RWPE2 (cell line): Measurements from ENCODE around the gene LEO1.
A peak's percentile ranks its signal among the peaks of the same experiment; 100 is the strongest.

Experiments
- ATAC-seq: fragments of 200-7000 bp; cut with Tn5 transposase; 3 replicates; pipeline ENCODE4 v1.9.1; 2021; ENCODE audit warnings: low read depth
- DNase-seq: peaks from one replicate; pipeline ENCODE4 v3.0.0-alpha.2; 2020; ENCODE audit warnings: low spot score
- H3K27ac ChIP-seq: fragments of 450-650 bp; 2 replicates; pipeline ENCODE4 v1.5.1; 2017; ENCODE audit warnings: mild to moderate bottlenecking; ENCODE audit not compliant: poor library complexity, severe bottlenecking
- H3K27me3 ChIP-seq: fragments of 250-450 bp; sonication (Bioruptor Pico); 2 replicates; pipeline ENCODE4 v1.5.1; 2021; ENCODE audit warnings: mild to moderate bottlenecking, moderate library complexity; ENCODE audit not compliant: insufficient read depth, poor library complexity, severe bottlenecking
- H3K36me3 ChIP-seq: fragments of 250-450 bp; sonication (Bioruptor Pico); 2 replicates; pipeline ENCODE4 v1.5.1; 2020; ENCODE audit warnings: low read depth, mild to moderate bottlenecking, moderate library complexity
- H3K4me1 ChIP-seq: fragments of 250-450 bp; sonication (Bioruptor Pico); 2 replicates; pipeline ENCODE4 v1.5.1; 2021; ENCODE audit warnings: mild to moderate bottlenecking, moderate library complexity; ENCODE audit not compliant: insufficient read depth, poor library complexity, severe bottlenecking
- H3K4me3 ChIP-seq: fragments of 250-450 bp; sonication (Bioruptor Pico); 2 replicates; pipeline ENCODE4 v1.5.1; 2021; ENCODE audit warnings: mild to moderate bottlenecking, moderate library complexity; ENCODE audit not compliant: severe bottlenecking
- H3K9me3 ChIP-seq: fragments of 250-450 bp; sonication (Bioruptor Pico); 2 replicates; pipeline ENCODE4 v1.5.1; 2021; ENCODE audit warnings: mild to moderate bottlenecking, moderate library complexity; ENCODE audit not compliant: severe bottlenecking
- CTCF ChIP-seq: fragments of 450-650 bp; IDR thresholded peaks from one replicate; pipeline ENCODE4 v1.5.1; 2017; ENCODE audit warnings: mild to moderate bottlenecking, moderate library complexity; ENCODE audit not compliant: poor library complexity, severe bottlenecking

Gene LEO1

DNA sequence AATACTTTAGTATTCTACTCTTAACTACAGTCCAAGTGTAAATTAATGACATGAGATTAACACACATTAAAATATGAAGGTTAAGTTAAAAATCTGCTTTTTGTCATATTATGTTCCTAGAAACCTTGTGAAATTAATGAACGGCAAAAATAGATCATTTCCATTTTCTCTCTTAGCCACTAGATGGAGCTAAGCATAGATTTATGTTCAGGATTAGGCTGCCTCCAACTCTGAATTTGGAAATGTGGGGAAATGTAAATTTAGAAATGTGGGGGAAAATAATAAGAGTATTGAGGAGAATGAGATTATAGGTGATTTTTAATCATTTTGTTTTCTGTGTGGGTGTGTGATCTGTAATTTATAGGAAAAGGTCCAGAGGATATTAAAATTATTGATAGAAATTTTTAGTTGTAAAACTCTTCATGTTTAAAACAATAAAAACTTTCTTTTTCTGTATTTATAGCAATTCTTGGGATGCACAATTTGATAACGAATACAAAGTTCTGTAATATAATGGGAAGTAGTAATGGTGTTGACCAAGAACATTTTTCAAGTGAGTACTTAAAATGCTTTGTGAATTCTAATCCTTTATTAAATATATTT, 82.9 kb downstream of the LEO1 start:
- peaks cover 8% of the 10 kb centered on the region for H3K4me1 ChIP-seq
- H3K27ac ChIP-seq = peak overlapping the region; percentile 45
- peak; percentile 99 for TF ChIP-seq CTCF
- ATAC-seq (peak; percentile 64), DNase-seq (no peak)
- peaks cover 76% of the 10 kb centered on the region for H3K36me3 ChIP-seq
- H3K4me3 ChIP-seq = no peak overlapping the region
- H3K27me3 ChIP-seq = no peaks in the 10 kb centered on the region
- H3K9me3 ChIP-seq = no peaks in the 10 kb centered on the region
